HG02870 (cell line): ENCODE results near the gene ZDHHC14.

Experiments used
- ATAC-seq: cut with Tn5 transposase; IDR thresholded peaks from one replicate; pipeline ENCODE4 v1.9.1; 2021; ENCODE audit warnings: mild to moderate bottlenecking, moderate library complexity; ENCODE audit not compliant: unreplicated experiment

The ZDHHC14 gene

GRCh38 chr6:157635388-157636244, 254.6 kb downstream of the ZDHHC14 start:
- no peak for ATAC-seq

GRCh38 chr6:157637516-157637915, 256.5 kb downstream of the ZDHHC14 start:
- no peak for ATAC-seq

GRCh38 chr6:157637941-157638662, 257.1 kb downstream of the ZDHHC14 start:
- ATAC-seq, result no peak

GRCh38 chr6:157638779-157639178, 257.8 kb downstream of the ZDHHC14 start:
- ATAC-seq, result no peak

GRCh38 chr6:157640746-157641451, 259.9 kb downstream of the ZDHHC14 start:
- no peak for ATAC-seq

GRCh38 chr6:157641837-157642236, 260.8 kb downstream of the ZDHHC14 start:
- no peak for ATAC-seq

GRCh38 chr6:157642736-157643135, 261.7 kb downstream of the ZDHHC14 start:
- ATAC-seq, result no peak

- no peak for ATAC-seq
These were observed 263.2 kb downstream of the ZDHHC14 start for GRCh38 chr6:157644043-157644810.

- ATAC-seq, result no peak
These were observed 264.3 kb downstream of the ZDHHC14 start for GRCh38 chr6:157645201-157645795.

GRCh38 chr6:157646012-157646411, 265.0 kb downstream of the ZDHHC14 start:
- no peak for ATAC-seq

GRCh38 chr6:157647261-157647915, 266.4 kb downstream of the ZDHHC14 start:
- ATAC-seq, result no peak

- ATAC-seq, result no peak
These were observed 267.6 kb downstream of the ZDHHC14 start for GRCh38 chr6:157648561-157648960.

GRCh38 chr6:157649311-157650260, 268.6 kb downstream of the ZDHHC14 start:
- ATAC-seq, result no peak

- no peak for ATAC-seq
These were observed 269.3 kb downstream of the ZDHHC14 start for GRCh38 chr6:157650261-157650640.

- no peak for ATAC-seq
These were observed 269.8 kb downstream of the ZDHHC14 start for GRCh38 chr6:157650801-157651200.

- no peak for ATAC-seq
These were observed 270.9 kb downstream of the ZDHHC14 start for GRCh38 chr6:157651731-157652490.

- ATAC-seq, result no peak
These were observed 271.8 kb downstream of the ZDHHC14 start for GRCh38 chr6:157652601-157653363.
